Measurements from ENCODE around the gene SKA3.

The SKA3 gene

DNA sequence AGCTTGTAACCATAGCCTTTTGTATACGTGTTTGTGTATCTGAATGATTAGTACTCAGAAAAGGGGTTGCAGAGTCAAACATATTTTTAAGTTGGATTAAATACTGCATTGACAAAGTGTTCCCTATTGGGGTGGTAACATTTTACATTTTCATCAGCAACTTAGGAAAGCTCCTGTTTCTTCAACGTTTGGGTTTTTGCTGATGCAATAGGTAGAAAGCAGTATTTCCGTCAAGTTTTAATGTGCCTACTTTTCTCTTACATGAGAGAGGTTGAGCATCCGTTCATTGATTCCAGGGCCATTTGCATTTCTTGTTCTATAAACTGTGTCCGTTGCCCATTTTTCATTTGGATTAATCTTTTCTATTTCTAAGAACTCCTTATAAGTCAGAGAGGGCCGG lies 56.2 kb downstream of the SKA3 start:
- Histone ChIP-seq H3K27me3 (ENCODE audit: insufficient read depth, insufficient read length) (no peaks in the 10 kb centered on the region), H3K9ac (ENCODE audit: insufficient read length, low read depth) (no peak overlapping the region), H3K9me3 (ENCODE audit: insufficient read depth, low read length) (no peaks in the 10 kb centered on the region), H3K4me1 (ENCODE audit: insufficient read depth, insufficient read length) (no peaks in the 10 kb centered on the region), H3K36me3 (ENCODE audit: insufficient read depth, insufficient read length, low read length) (no peaks in the 10 kb centered on the region), H3K4me3 (ENCODE audit: insufficient read length, low read depth) (no peak overlapping the region)
- TF ChIP-seq ZNF274 (IDR thresholded peaks at IDR 0.05; ENCODE audit: low read depth, low read length), result no peak
- TF ChIP-seq SUZ12 (IDR thresholded peaks at IDR 0.05; ENCODE audit: extremely low read depth, insufficient read depth, insufficient read length), result no peak
- no peak for TF ChIP-seq YY1 (IDR thresholded peaks at IDR 0.05; ENCODE audit: insufficient read depth, insufficient read length)
- DNase-seq (ENCODE audit: low read depth, low spot score), result no peak

DNA sequence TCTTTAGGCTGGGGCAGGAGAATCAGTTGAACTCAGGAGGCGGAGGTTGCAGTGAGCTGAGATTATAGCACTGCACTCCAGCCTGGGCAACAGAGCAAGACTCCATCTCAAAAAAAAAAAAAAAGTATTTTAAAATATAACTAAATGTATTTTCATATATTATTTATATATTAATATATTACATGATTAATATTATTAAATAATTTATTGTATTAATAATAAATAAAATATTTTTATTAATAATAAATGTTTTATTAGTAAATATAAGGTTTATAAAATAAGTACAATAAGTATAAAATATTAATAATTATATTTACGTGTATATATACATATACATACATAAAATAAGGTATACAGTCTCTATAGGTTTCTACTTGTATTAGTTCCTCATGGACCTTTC lies 56.8 kb downstream of the SKA3 start:
- Histone ChIP-seq H3K36me3 (ENCODE audit: insufficient read depth, insufficient read length, low read length) (no peaks in the 10 kb centered on the region), H3K27me3 (ENCODE audit: insufficient read depth, insufficient read length) (no peaks in the 10 kb centered on the region), H3K4me3 (ENCODE audit: insufficient read length, low read depth) (no peak overlapping the region), H3K9me3 (ENCODE audit: insufficient read depth, low read length) (no peaks in the 10 kb centered on the region), H3K4me1 (ENCODE audit: insufficient read depth, insufficient read length) (no peaks in the 10 kb centered on the region), H3K9ac (ENCODE audit: insufficient read length, low read depth) (no peak overlapping the region)
- TF ChIP-seq YY1 (IDR thresholded peaks at IDR 0.05; ENCODE audit: insufficient read depth, insufficient read length), result no peak
- no peak for DNase-seq (ENCODE audit: low read depth, low spot score)

DNA sequence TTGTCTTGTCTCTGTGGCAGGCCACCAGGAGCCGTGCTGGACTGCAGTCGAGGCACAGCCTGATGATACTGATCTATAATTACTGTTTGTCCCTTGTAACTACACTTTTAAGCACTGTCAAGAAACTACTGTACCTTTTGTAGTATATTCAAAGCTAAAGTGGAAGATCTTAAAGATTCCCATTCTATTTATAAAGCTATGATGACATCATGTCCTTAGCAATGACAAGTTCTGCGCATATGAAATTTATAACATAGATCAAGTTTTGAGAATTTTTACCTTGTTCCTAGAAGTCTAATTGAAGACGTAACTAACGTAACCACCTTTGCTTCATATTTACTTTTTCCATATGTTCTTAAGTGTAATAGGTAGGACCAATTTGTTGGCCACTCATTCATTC lies 58.2 kb downstream of the SKA3 start:
- H3K4me3 ChIP-seq (ENCODE audit: insufficient read length, low read depth), result no peak overlapping the region
- no peak overlapping the region for H3K9ac ChIP-seq (ENCODE audit: insufficient read length, low read depth)
- no peak for DNase-seq (ENCODE audit: low read depth, low spot score)
- TF ChIP-seq ZNF274 (IDR thresholded peaks at IDR 0.05; ENCODE audit: low read depth, low read length) (no peak), YY1 (IDR thresholded peaks at IDR 0.05; ENCODE audit: insufficient read depth, insufficient read length) (no peak), SUZ12 (IDR thresholded peaks at IDR 0.05; ENCODE audit: extremely low read depth, insufficient read depth, insufficient read length) (no peak)
- no peaks in the 10 kb centered on the region for H3K9me3 ChIP-seq (ENCODE audit: insufficient read depth, low read length)
- H3K36me3 ChIP-seq (ENCODE audit: insufficient read depth, insufficient read length, low read length), result no peaks in the 10 kb centered on the region
- H3K4me1 ChIP-seq (ENCODE audit: insufficient read depth, insufficient read length), result peaks cover 3% of the 10 kb centered on the region
- H3K27me3 ChIP-seq (ENCODE audit: insufficient read depth, insufficient read length), result no peaks in the 10 kb centered on the region

DNA sequence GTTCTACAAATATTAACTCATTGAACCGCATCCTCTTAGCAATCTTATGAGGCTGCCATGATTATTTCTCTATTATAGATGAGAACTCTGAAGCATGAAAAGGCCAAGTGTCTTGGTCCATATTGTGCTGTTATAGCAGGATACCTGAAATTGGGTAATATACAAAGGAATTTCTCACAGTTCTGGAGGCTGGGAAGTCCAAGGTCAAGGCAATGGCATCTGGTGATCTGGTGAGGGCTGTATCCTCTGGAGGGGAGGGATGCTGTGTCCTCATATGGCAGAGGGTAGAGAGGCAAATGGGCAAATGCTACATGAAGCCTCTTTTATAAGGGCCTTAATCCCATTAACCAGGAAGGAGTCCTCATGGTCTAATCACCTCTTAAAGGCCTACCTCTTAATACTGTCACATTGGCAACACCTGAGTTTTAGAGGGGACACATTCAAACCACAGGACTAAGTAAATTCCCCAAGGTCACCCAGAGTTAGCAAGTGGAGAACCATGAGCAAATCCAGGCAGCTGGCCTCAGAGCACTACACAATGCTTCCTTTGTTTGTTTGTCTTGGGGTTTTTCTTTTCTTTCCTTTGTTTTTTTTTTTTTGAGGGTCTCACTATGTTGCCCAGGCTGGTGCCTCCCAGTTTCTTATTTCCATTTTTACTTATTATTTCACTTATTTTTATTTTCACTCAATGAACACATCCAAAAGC lies 59.1 kb downstream of the SKA3 start:
- H3K9ac ChIP-seq (ENCODE audit: insufficient read length, low read depth), result no peak overlapping the region
- TF ChIP-seq ZNF274 (IDR thresholded peaks at IDR 0.05; ENCODE audit: low read depth, low read length), result no peak
- no peak for TF ChIP-seq SUZ12 (IDR thresholded peaks at IDR 0.05; ENCODE audit: extremely low read depth, insufficient read depth, insufficient read length)
- TF ChIP-seq YY1 (IDR thresholded peaks at IDR 0.05; ENCODE audit: insufficient read depth, insufficient read length), result no peak
- H3K27me3 ChIP-seq (ENCODE audit: insufficient read depth, insufficient read length), result no peaks in the 10 kb centered on the region
- no peaks in the 10 kb centered on the region for H3K36me3 ChIP-seq (ENCODE audit: insufficient read depth, insufficient read length, low read length)
- H3K9me3 ChIP-seq (ENCODE audit: insufficient read depth, low read length), result no peaks in the 10 kb centered on the region
- H3K4me3 ChIP-seq (ENCODE audit: insufficient read length, low read depth), result no peak overlapping the region
- peaks cover 3% of the 10 kb centered on the region for H3K4me1 ChIP-seq (ENCODE audit: insufficient read depth, insufficient read length)
- DNase-seq (ENCODE audit: low read depth, low spot score), result no peak

DNA sequence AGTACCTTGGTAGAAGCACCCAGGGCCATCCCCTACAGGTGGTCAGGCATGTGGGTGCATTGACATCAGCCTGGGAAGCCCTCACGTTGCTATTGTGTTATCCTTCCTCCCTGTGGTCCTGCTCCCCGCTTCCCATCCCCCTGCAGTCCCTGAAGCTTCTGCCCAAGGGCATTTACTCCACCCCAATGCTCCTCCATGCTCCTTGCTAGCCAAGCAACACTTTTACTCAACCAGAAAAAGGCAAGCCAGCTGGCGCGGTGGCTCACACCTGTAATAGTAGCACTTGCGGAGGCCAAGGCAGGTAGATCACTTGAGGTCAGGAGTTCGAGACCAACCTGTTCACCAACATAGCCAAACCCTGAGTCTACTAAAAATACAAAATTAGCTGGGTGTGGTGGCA lies 60.2 kb downstream of the SKA3 start:
- Histone ChIP-seq H3K9me3 (ENCODE audit: insufficient read depth, low read length) (no peaks in the 10 kb centered on the region), H3K36me3 (ENCODE audit: insufficient read depth, insufficient read length, low read length) (no peaks in the 10 kb centered on the region), H3K4me3 (ENCODE audit: insufficient read length, low read depth) (no peak overlapping the region), H3K9ac (ENCODE audit: insufficient read length, low read depth) (no peak overlapping the region), H3K27me3 (ENCODE audit: insufficient read depth, insufficient read length) (no peaks in the 10 kb centered on the region), H3K4me1 (ENCODE audit: insufficient read depth, insufficient read length) (peaks cover 3% of the 10 kb centered on the region)
- DNase-seq (ENCODE audit: low read depth, low spot score), result no peak
- TF ChIP-seq ZNF274 (IDR thresholded peaks at IDR 0.05; ENCODE audit: low read depth, low read length) (no peak), YY1 (IDR thresholded peaks at IDR 0.05; ENCODE audit: insufficient read depth, insufficient read length) (no peak), SUZ12 (IDR thresholded peaks at IDR 0.05; ENCODE audit: extremely low read depth, insufficient read depth, insufficient read length) (no peak)

DNA sequence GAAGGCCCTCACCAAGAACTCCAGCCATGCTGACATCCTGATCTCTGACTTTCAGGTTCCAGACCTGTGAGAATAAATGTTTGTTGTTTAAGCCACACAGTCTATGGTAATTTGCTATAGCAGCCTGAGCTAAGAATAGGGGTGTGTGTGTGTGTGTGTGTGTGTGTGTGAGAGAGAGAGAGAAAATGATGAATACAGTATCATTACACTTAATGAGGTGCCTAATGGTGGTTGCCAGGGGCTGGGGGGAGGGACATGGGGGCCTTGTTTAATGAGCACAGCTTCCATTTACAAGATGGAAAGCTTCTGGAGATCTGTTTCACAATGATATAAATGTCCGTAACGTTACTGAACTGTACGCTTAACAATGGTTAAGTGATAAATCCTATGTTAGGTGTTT lies 61.1 kb downstream of the SKA3 start:
- H3K4me3 ChIP-seq (ENCODE audit: insufficient read length, low read depth), result no peak overlapping the region
- H3K9ac ChIP-seq (ENCODE audit: insufficient read length, low read depth), result no peak overlapping the region
- H3K36me3 ChIP-seq (ENCODE audit: insufficient read depth, insufficient read length, low read length), result no peaks in the 10 kb centered on the region
- H3K4me1 ChIP-seq (ENCODE audit: insufficient read depth, insufficient read length), result peaks cover 3% of the 10 kb centered on the region
- H3K27me3 ChIP-seq (ENCODE audit: insufficient read depth, insufficient read length), result no peaks in the 10 kb centered on the region
- no peaks in the 10 kb centered on the region for H3K9me3 ChIP-seq (ENCODE audit: insufficient read depth, low read length)
- TF ChIP-seq ZNF274 (IDR thresholded peaks at IDR 0.05; ENCODE audit: low read depth, low read length), result no peak
- no peak for TF ChIP-seq YY1 (IDR thresholded peaks at IDR 0.05; ENCODE audit: insufficient read depth, insufficient read length)
- no peak for TF ChIP-seq SUZ12 (IDR thresholded peaks at IDR 0.05; ENCODE audit: extremely low read depth, insufficient read depth, insufficient read length)
- DNase-seq (ENCODE audit: low read depth, low spot score), result no peak

DNA sequence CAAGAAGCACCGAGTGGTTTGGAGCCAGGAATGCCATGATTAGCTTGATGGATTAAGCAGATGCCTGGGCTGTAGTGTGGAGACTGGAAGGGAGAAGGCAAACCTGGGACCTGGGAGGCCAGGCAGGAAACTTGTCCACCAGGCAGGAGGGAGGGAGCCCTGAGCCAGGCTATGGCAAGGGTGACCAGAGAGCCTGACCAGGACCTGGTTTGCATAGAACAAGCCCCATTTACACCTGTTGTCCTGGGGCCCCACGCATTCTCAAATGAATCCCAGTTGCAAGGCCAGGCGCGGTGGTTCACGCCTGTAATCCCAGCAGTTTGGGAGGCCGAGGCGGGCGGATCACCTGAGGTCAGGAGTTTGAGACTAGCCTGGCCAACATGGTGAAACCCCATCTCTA lies 64.8 kb downstream of the SKA3 start:
- Histone ChIP-seq H3K27me3 (ENCODE audit: insufficient read depth, insufficient read length) (no peaks in the 10 kb centered on the region), H3K4me1 (ENCODE audit: insufficient read depth, insufficient read length) (peaks cover 3% of the 10 kb centered on the region), H3K9ac (ENCODE audit: insufficient read length, low read depth) (no peak overlapping the region), H3K9me3 (ENCODE audit: insufficient read depth, low read length) (no peaks in the 10 kb centered on the region), H3K36me3 (ENCODE audit: insufficient read depth, insufficient read length, low read length) (no peaks in the 10 kb centered on the region), H3K4me3 (ENCODE audit: insufficient read length, low read depth) (no peak overlapping the region)
- no peak for DNase-seq (ENCODE audit: low read depth, low spot score)
- TF ChIP-seq ZNF274 (IDR thresholded peaks at IDR 0.05; ENCODE audit: low read depth, low read length), result no peak
- TF ChIP-seq SUZ12 (IDR thresholded peaks at IDR 0.05; ENCODE audit: extremely low read depth, insufficient read depth, insufficient read length), result no peak
- TF ChIP-seq YY1 (IDR thresholded peaks at IDR 0.05; ENCODE audit: insufficient read depth, insufficient read length), result no peak
